ENCODE data around the gene SLC44A1.

The SLC44A1 gene

DNA sequence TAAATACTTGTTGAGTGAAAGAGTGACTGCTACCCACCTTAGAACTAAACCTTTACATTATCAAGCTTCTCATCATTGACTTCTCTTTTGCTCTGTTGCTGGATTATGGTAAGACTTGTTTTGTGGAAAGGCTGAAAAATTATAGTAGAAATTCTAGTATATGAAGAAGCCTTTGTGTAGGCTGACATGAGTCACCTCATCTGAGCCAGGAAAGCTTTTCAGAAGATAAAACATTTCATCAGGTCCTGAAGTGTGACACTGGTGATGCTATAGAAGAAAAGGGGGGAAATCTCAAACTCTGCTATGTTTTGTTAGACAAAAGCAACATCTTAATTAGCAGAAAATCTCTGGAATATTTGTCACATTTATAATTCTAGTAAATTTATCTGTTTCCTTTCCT lies 18.4 kb upstream of the SLC44A1 start:
- TF ChIP-seq, protein P1, sequence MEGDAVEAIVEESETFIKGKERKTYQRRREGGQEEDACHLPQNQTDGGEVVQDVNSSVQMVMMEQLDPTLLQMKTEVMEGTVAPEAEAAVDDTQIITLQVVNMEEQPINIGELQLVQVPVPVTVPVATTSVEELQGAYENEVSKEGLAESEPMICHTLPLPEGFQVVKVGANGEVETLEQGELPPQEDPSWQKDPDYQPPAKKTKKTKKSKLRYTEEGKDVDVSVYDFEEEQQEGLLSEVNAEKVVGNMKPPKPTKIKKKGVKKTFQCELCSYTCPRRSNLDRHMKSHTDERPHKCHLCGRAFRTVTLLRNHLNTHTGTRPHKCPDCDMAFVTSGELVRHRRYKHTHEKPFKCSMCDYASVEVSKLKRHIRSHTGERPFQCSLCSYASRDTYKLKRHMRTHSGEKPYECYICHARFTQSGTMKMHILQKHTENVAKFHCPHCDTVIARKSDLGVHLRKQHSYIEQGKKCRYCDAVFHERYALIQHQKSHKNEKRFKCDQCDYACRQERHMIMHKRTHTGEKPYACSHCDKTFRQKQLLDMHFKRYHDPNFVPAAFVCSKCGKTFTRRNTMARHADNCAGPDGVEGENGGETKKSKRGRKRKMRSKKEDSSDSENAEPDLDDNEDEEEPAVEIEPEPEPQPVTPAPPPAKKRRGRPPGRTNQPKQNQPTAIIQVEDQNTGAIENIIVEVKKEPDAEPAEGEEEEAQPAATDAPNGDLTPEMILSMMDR (IDR thresholded peaks at IDR 0.05): no peak
- TF ChIP-seq ZFX (IDR thresholded peaks at IDR 0.05; ENCODE audit: borderline replicate concordance): no peak
- H3K27ac ChIP-seq: no peak overlapping the region

- no peak overlapping the region for H3K27ac ChIP-seq
- no peak for TF ChIP-seq ZFX (IDR thresholded peaks at IDR 0.05; ENCODE audit: borderline replicate concordance)
- TF ChIP-seq, protein P1 (IDR thresholded peaks at IDR 0.05): no peak
These were observed 12.2 kb upstream of the SLC44A1 start for GRCh38 chr9:105232207-105232606.

GRCh38 chr9:105233873-105234272 lies 10.6 kb upstream of the SLC44A1 start:
- TF ChIP-seq, protein P1 (IDR thresholded peaks at IDR 0.05): no peak
- H3K27ac ChIP-seq: no peak overlapping the region

- H3K27ac ChIP-seq: no peak overlapping the region
- no peak for TF ChIP-seq ZFX (IDR thresholded peaks at IDR 0.05; ENCODE audit: borderline replicate concordance)
- TF ChIP-seq, protein P1 (IDR thresholded peaks at IDR 0.05): no peak
These were observed 8.2 kb upstream of the SLC44A1 start for GRCh38 chr9:105236261-105236660.

DNA sequence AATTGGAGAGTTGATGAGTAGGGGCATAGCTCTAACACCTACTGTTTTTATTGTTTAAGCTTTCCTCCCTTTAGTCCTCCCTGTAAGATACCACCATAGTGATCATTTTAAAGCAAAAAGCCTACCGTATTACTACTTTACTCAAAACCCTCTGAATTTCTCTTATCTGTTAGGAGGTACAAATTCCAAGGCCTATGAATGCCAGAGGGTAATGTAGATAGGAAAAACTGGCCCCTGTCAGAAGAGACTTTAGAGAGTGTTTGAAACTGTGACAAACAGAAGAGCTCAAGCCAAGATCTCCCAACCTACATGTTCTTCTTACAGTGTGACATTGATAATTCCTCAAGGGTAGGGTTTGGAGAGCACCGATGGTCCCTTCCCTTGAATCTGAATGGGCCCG lies 7.2 kb upstream of the SLC44A1 start:
- H3K27ac ChIP-seq: no peak overlapping the region
- TF ChIP-seq ZFX (IDR thresholded peaks at IDR 0.05; ENCODE audit: borderline replicate concordance): no peak
- TF ChIP-seq, protein P1 (IDR thresholded peaks at IDR 0.05): no peak

- TF ChIP-seq, protein P1 (IDR thresholded peaks at IDR 0.05): no peak
- no peak for TF ChIP-seq ZFX (IDR thresholded peaks at IDR 0.05; ENCODE audit: borderline replicate concordance)
- H3K27ac ChIP-seq: no peak overlapping the region
These were observed 6.1 kb upstream of the SLC44A1 start for GRCh38 chr9:105238302-105238701.

- no peak for TF ChIP-seq ZFX (IDR thresholded peaks at IDR 0.05; ENCODE audit: borderline replicate concordance)
- TF ChIP-seq, protein P1 (IDR thresholded peaks at IDR 0.05): no peak
- no peak overlapping the region for H3K27ac ChIP-seq
These were observed 3.0 kb upstream of the SLC44A1 start for GRCh38 chr9:105241356-105242043.
